SH-SY5Y (cell line): ENCODE data around the gene MYBPC2.

Experiments
- GATA2 ChIP-seq: IDR thresholded peaks from 2 replicates; pipeline ENCODE4 v1.6.1; 2011; ENCODE audit warnings: mild to moderate bottlenecking, low read depth, low read length
- GATA3 ChIP-seq: IDR thresholded peaks from 2 replicates; pipeline ENCODE4 v1.6.1; 2011; ENCODE audit warnings: low read depth, mild to moderate bottlenecking, low read length, moderate library complexity

DNA sequence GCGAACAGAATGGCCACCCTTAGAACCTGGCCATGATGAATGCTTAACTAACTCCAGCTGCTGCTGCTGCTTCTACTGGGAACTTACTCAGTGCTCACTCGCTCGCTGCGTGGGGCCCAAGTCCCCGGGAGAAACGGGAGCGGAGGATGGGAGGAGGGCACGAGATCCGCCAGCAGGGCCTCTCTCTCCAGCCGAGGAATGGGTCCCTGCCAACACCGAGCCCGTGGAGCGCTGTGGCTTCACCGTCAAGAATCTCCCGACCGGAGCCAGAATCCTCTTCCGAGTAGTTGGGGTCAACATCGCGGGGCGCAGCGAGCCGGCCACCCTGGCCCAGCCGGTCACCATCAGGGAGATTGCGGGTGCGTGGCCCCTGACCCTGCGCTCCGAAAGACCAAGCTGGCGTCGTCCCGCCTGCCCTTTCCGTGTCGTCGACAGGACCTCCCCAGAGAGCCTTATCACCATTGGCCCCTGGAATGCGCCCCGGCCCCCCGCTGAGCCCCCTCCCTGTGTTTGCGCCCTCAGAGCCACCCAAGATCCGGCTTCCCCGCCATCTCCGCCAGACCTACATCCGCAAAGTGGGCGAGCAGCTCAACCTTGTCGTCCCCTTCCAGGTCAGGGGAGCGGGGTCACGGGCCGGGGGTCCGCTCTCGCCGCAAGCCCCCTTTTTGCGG lies 25.8 kb downstream of the MYBPC2 start:
- TF ChIP-seq GATA2 (no peak), GATA3 (no peak)
